GM12874 (cell line): ENCODE measurements around the gene PMP22.

ENCODE experiments used
- TF ChIP-seq, protein P1 (sequence below): IDR thresholded peaks from 2 replicates; pipeline ENCODE4 v1.5.1; 2011; ENCODE audit warnings: low read depth, mild to moderate bottlenecking, control low read depth, low read length, moderate library complexity; ENCODE audit not compliant: insufficient read depth

Gene PMP22

DNA sequence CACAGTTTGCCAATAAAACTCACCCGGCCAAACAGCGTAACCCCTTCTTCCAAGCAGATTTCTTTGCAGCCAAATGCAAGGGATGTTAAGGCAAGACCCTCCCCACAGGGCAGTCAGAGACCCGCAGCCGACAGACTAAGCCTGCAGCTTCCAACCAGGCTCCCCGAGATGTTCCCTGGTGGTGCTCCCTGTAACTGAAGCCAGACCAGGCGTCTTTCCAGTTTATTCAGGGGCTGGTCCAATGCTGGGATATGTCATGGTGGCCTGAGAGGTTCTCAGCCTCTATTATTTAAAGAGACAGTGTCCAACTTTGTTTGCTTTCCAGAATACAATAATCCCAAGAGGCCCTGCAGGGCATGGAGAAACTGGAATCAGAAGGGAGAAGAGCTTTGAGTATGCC lies at the start of gene PMP22:
PMP22 (minus strand) TSS at position 196 of the 400 bp plus-strand sequence. CDS start 4,599 bp downstream, outside the sequence.
- TF ChIP-seq, protein P1, sequence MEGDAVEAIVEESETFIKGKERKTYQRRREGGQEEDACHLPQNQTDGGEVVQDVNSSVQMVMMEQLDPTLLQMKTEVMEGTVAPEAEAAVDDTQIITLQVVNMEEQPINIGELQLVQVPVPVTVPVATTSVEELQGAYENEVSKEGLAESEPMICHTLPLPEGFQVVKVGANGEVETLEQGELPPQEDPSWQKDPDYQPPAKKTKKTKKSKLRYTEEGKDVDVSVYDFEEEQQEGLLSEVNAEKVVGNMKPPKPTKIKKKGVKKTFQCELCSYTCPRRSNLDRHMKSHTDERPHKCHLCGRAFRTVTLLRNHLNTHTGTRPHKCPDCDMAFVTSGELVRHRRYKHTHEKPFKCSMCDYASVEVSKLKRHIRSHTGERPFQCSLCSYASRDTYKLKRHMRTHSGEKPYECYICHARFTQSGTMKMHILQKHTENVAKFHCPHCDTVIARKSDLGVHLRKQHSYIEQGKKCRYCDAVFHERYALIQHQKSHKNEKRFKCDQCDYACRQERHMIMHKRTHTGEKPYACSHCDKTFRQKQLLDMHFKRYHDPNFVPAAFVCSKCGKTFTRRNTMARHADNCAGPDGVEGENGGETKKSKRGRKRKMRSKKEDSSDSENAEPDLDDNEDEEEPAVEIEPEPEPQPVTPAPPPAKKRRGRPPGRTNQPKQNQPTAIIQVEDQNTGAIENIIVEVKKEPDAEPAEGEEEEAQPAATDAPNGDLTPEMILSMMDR, result no peak

DNA sequence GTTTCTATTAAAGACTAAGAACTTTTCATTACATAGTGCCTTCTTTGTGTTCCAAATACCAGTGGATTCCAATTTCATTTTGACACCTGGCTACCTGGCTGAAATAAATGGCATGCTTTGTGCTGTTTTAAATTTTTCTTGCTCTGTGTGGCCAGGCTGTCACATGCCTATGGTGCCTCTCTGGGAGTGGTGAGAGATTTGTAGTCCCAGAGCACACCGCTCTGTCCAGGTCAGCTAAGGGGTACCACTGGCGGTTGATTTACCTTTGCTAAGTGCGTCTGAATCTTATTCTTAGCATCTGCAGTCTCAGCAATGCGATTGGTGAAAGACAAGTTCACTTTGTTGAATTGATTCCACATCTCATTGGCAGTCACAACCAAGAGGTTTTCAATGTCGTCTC lies 46.9 kb upstream of the PMP22 start:
- TF ChIP-seq, protein P1, result no peak

DNA sequence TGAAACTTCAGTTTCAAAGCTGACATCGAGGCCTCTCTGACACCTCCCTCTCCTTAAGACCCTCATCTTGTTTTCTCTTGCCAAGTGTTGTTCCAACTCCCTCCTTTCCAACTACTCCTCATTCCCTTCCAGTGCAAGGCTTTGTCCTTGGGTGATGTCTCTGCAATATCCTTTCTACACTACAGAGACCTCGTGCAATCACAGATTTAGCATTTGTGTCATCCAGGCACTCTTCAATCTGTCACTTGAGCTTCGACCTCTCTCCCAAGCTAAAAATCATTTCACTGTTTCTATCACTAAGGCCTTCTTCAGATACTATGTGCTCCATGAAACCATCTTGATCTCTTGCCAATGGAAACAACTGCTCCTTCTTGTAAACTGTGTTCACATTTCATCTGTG lies 44.7 kb upstream of the PMP22 start:
- TF ChIP-seq, protein P1, result no peak

DNA sequence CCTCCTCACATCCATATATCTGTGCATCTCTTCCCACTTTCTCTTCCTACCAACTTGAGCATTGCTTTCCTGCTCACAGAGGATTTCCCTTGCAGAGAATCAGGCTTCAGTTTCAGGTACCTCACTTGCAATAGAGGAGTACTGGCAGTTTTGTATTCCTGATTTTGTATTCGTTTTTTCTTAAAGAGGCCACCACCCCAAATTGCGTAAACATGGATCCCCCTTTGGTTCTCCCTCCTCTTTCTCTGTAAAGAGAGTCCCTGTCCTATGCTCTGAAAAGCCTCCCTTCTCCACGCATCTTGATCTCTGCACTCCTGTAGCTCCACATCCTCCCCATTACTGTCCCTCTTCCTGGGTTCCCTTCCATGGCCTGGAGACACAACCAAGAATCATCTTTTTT lies 44.1 kb upstream of the PMP22 start:
- TF ChIP-seq, protein P1, result no peak

DNA sequence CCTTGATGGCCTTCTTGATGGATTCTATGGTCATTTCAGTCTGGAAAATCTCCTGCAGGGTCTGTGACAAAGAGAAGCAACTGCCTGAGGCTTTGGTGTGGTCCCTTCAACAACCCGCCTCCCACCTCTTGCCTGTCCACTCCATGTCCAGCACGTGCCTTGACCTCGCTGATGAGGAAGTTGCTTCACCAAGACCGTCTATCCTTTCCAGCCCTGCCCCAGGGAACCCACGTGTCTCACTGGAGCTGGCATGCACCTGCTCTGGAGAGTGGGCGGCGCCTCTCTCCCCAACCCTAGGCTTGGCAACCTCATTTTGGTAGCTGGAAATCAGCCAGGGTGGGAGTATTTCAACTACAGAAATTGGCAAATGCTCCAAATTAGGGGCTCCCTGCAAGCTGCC lies 43.6 kb upstream of the PMP22 start:
- TF ChIP-seq, protein P1, result no peak

DNA sequence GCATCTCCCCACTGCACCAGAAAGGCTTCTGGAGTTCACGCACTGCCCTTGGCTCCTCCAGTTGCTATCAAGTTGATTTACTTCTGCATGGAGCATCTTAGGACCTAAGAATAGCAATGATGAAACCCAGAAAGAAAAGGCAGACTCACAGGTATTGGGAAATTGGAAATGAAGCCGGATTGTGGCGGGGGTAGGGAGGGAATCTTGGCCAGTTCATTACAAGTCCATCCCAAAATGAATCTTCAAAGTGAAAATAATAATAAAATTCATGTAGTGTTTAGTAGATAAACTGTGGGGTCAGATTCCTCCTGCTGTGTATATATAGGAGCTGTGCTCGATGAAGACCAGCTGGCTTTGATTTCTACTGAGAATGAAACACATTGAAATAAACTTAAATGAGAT lies 42.6 kb upstream of the PMP22 start:
- TF ChIP-seq, protein P1, result no peak

DNA sequence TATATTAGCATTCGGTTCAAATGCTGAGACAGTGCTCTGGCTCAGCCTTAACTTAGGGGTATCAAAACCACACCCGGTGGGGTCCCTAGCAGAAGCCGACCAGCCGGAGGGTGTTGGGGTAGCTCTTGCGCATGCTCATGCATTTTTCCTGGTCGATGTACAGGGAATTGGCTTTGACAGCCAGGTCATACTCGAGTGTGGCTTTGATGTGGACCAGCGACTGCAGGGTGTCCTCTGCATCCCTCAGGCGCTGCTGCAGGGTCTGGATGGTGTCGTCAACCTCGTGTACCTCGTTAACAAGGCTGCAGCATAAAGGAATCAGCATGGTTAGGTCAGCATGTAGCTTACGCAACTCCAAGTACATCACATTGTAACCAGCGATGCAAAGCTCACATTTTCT lies 38.7 kb upstream of the PMP22 start:
- TF ChIP-seq, protein P1, result no peak

DNA sequence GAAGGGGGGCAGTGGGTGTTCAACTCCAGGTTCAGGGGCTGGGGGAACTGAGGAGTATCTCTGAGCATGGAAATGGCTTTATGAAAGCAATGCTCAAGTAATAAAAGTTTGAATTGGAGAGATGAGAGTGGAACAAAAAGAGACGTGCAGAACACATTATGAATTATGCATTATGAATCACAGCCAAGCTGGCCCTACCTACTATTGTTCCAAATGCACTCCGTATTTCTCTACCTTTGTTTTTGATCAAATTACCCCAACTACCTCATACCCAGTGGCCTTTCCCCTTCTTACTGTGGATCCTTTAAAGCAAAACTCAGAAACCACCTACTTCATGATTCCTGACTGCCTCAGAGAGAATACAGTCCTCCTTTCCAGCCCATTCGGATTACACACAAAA lies 38.1 kb upstream of the PMP22 start:
- TF ChIP-seq, protein P1, result no peak
